Gastroesophageal sphincter (tissue), 3 donors: ENCODE measurements around the gene LARP1.

ENCODE experiments used
- POLR2A ChIP-seq, 2 donors: fragments of 450-650 bp; IDR thresholded peaks; one replicate each; pipeline ENCODE4 v1.6.1; 2017; ENCODE audit warnings: antibody characterized with exemption in 2 of 2, mild to moderate bottlenecking in 2 of 2, moderate library complexity in 1 of 2
- TF ChIP-seq, protein P1 (sequence below), 4 experiments: fragments of 200-600 bp in 2 of 4; fragments of 450-650 bp in 2 of 4; sonication (generic) in 1 of 4; IDR thresholded peaks; one replicate each; pipeline ENCODE4 v1.5.1; 2017 to 2019; ENCODE audit warnings: antibody characterized with exemption in 4 of 4, mild to moderate bottlenecking in 2 of 4, moderate library complexity in 2 of 4

GRCh38 chr5:154862766-154863165 lies 107.6 kb downstream of the LARP1 start:
- TF ChIP-seq, protein P1, sequence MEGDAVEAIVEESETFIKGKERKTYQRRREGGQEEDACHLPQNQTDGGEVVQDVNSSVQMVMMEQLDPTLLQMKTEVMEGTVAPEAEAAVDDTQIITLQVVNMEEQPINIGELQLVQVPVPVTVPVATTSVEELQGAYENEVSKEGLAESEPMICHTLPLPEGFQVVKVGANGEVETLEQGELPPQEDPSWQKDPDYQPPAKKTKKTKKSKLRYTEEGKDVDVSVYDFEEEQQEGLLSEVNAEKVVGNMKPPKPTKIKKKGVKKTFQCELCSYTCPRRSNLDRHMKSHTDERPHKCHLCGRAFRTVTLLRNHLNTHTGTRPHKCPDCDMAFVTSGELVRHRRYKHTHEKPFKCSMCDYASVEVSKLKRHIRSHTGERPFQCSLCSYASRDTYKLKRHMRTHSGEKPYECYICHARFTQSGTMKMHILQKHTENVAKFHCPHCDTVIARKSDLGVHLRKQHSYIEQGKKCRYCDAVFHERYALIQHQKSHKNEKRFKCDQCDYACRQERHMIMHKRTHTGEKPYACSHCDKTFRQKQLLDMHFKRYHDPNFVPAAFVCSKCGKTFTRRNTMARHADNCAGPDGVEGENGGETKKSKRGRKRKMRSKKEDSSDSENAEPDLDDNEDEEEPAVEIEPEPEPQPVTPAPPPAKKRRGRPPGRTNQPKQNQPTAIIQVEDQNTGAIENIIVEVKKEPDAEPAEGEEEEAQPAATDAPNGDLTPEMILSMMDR (IDR thresholded peaks at IDR 0.05) = no peak
- TF ChIP-seq POLR2A (IDR thresholded peaks at IDR 0.05) = no peak
